Liver (tissue), 9 donors: Measurements from ENCODE around the gene SMOC1. TPM values are rescaled to one million over a fixed set of nuclear protein-coding genes. Genes with fewer than 3 reads are reported as not detected.

ENCODE experiments used
- DNase-seq: peaks from one replicate; pipeline ENCODE4 v3.0.0-alpha.2; 2017; ENCODE audit warnings: low spot score
- H3K27ac ChIP-seq, 2 donors: one replicate each; pipeline ENCODE4 v1.7.0; 2013; ENCODE audit warnings: inconsistent platforms in 2 of 2, low read length in 2 of 2, control low read depth in 1 of 2, low read depth in 1 of 2, mild to moderate bottlenecking in 1 of 2
- H3K27me3 ChIP-seq, 4 donors: one replicate each; pipeline versions ENCODE4 v1.6.1 to v1.7.0; 2013; ENCODE audit warnings: low read length in 3 of 4, inconsistent platforms in 1 of 4, mild to moderate bottlenecking in 1 of 4, moderate library complexity in 1 of 4; ENCODE audit not compliant: control insufficient read depth in 4 of 4, insufficient read depth in 4 of 4
- H3K36me3 ChIP-seq, 4 donors: one replicate each; pipeline versions ENCODE4 v1.6.1 to v1.7.0; 2013; ENCODE audit warnings: low read length in 3 of 4, mild to moderate bottlenecking in 3 of 4, low read depth in 1 of 4, moderate library complexity in 1 of 4; ENCODE audit not compliant: control insufficient read depth in 4 of 4, insufficient read depth in 3 of 4
- H3K4me1 ChIP-seq, 4 donors: one replicate each; pipeline versions ENCODE4 v1.6.1 to v1.7.0; 2013; ENCODE audit warnings: low read length in 3 of 4, mild to moderate bottlenecking in 3 of 4, moderate library complexity in 1 of 4; ENCODE audit not compliant: control insufficient read depth in 4 of 4, insufficient read depth in 4 of 4
- H3K4me3 ChIP-seq, 3 donors: one replicate each; pipeline versions ENCODE4 v1.6.1 to v1.7.0; 2013; ENCODE audit warnings: low read length in 3 of 3, control low read depth in 1 of 3, low read depth in 1 of 3, mild to moderate bottlenecking in 1 of 3
- H3K9ac ChIP-seq, 2 donors: one replicate each; pipeline ENCODE4 v1.7.0; 2013; ENCODE audit warnings: low read length in 2 of 2, mild to moderate bottlenecking in 2 of 2, moderate library complexity in 2 of 2, control low read depth in 1 of 2, low read depth in 1 of 2
- H3K9me3 ChIP-seq, 4 donors: one replicate each; pipeline versions ENCODE4 v1.6.1 to v1.7.0; 2013; ENCODE audit warnings: low read length in 3 of 4; ENCODE audit not compliant: control insufficient read depth in 4 of 4
- CTCF ChIP-seq: fragments of 150-350 bp; IDR thresholded peaks from 2 replicates; pipeline ENCODE4 v1.5.1; 2017; ENCODE audit warnings: improper control_type of control experiment, low read depth, low read length; ENCODE audit not compliant: missing input control
- FOXA1 ChIP-seq: IDR thresholded peaks from 2 replicates; pipeline ENCODE4 v1.6.1; 2016; ENCODE audit warnings: antibody characterized with exemption
- FOXA2 ChIP-seq: IDR thresholded peaks from 2 replicates; pipeline ENCODE4 v1.6.1; 2016; ENCODE audit warnings: antibody characterized with exemption
- GABPA ChIP-seq, 2 donors: IDR thresholded peaks in 1 of 2; conservative IDR thresholded peaks in 1 of 2; 2 replicates each; pipeline ENCODE4 v1.6.1; 2016; ENCODE audit warnings: antibody characterized with exemption in 2 of 2, mild to moderate bottlenecking in 1 of 2, moderate library complexity in 1 of 2
- HNF4A ChIP-seq, 2 donors: conservative IDR thresholded peaks; 2 replicates each; pipeline ENCODE4 v1.6.1; 2016; ENCODE audit warnings: antibody characterized with exemption in 2 of 2, mild to moderate bottlenecking in 2 of 2
- HNF4G ChIP-seq: IDR thresholded peaks from 2 replicates; pipeline ENCODE4 v1.6.1; 2016; ENCODE audit warnings: antibody characterized with exemption
- JUND ChIP-seq, 2 donors: IDR thresholded peaks; 2 replicates each; pipeline ENCODE4 v1.6.1; 2016; ENCODE audit warnings: antibody characterized with exemption in 2 of 2
- MAX ChIP-seq: IDR thresholded peaks from 2 replicates; pipeline ENCODE4 v1.6.1; 2016; ENCODE audit warnings: antibody characterized with exemption
- NR2F2 ChIP-seq: IDR thresholded peaks from 2 replicates; pipeline ENCODE4 v1.6.1; 2016; ENCODE audit warnings: antibody characterized with exemption
- RAD21 ChIP-seq, 2 donors: IDR thresholded peaks; 2 replicates each; pipeline ENCODE4 v1.6.1; 2016; ENCODE audit warnings: antibody characterized with exemption in 2 of 2, mild to moderate bottlenecking in 2 of 2
- REST ChIP-seq: IDR thresholded peaks from 2 replicates; pipeline ENCODE4 v1.6.1; 2016; ENCODE audit warnings: antibody characterized with exemption, mild to moderate bottlenecking
- RXRA ChIP-seq, 2 donors: IDR thresholded peaks; 2 replicates each; pipeline ENCODE4 v1.6.1; 2017 to 2018; ENCODE audit warnings: antibody characterized with exemption in 2 of 2, mild to moderate bottlenecking in 1 of 2
- SP1 ChIP-seq: IDR thresholded peaks from 2 replicates; pipeline ENCODE4 v1.6.1; 2018; ENCODE audit warnings: antibody characterized with exemption, mild to moderate bottlenecking
- TAF1 ChIP-seq: conservative IDR thresholded peaks from 2 replicates; pipeline ENCODE4 v1.6.1; 2016; ENCODE audit warnings: antibody characterized with exemption, mild to moderate bottlenecking
- YY1 ChIP-seq: IDR thresholded peaks from 2 replicates; pipeline ENCODE4 v1.6.1; 2016; ENCODE audit warnings: antibody characterized with exemption, mild to moderate bottlenecking
- ZBTB33 ChIP-seq: IDR thresholded peaks from 2 replicates; pipeline ENCODE4 v1.6.1; 2016; ENCODE audit warnings: antibody characterized with exemption
- WGBS: extraction: QIAGEN DNeasy Blood & Tissue Kit; methylation state at CpG from one replicate; pipeline ENCODE4 v1.1.7; 2013; 5-methylcytosine and 5-hydroxymethylcytosine counted together
- polyA plus RNA-seq, 2 donors: library from polyadenylated mRNA; stranded (reverse) in 1 of 2; unstranded in 1 of 2; fragments of 200-250 nt in 1 of 2; fragments of >200 nt in 1 of 2; fragmentation: Nextera tagmentation in 1 of 2; extraction: Ambion mirVana in 1 of 2; gene quantifications; one replicate each; pipeline versions ENCODE4 v1.2.1 to v1.2.3, GENCODE V29; 2013 to 2015
- total RNA-seq, 2 donors: library from RNA; depleted of rRNA; stranded (reverse); fragments of >200 nt; gene quantifications; one replicate each; pipeline ENCODE4 v1.2.3, GENCODE V29; 2014
- TF ChIP-seq, protein P1 (sequence below): IDR thresholded peaks from 2 replicates; pipeline ENCODE4 v1.6.1; 2016; ENCODE audit warnings: antibody characterized with exemption
- donor health status: healthy.
- donor health status: healthy.
- donor health status: healthy.
- donor health status: healthy.
- donor health status: healthy.

The SMOC1 gene
- total and polyA plus RNA-seq, 4 donors: 11.2 to 43.7 (median 27.4) TPM

- Histone ChIP-seq H3K36me3 (peaks cover 0 to 8% (median 3%) of the 10 kb centered on the region in 4 donors), H3K9me3 (no peaks in the 10 kb centered on the region), H3K4me1 (peaks cover 0 to 5% (median 0%) of the 10 kb centered on the region in 4 donors), H3K9ac (no peak overlapping the region), H3K27ac (no peak overlapping the region), H3K4me3 (no peak overlapping the region), H3K27me3 (no peaks in the 10 kb centered on the region)
- 71% methylated on average over 6 of the region's 6 CpGs for WGBS
- TF ChIP-seq, protein P1, sequence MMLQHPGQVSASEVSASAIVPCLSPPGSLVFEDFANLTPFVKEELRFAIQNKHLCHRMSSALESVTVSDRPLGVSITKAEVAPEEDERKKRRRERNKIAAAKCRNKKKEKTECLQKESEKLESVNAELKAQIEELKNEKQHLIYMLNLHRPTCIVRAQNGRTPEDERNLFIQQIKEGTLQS: no peak
- no peak for TF ChIP-seq FOXA2
- no peak for TF ChIP-seq TAF1
- no peak for TF ChIP-seq FOXA1
- TF ChIP-seq RAD21 (IDR thresholded peaks at IDR 0.05): no peak
- TF ChIP-seq NR2F2: no peak
- no peak for TF ChIP-seq MAX
- TF ChIP-seq GABPA (IDR thresholded peaks at IDR 0.05 in 1 of 2, conservative IDR thresholded peaks at IDR 0.05 in 1 of 2): no peak
- no peak for TF ChIP-seq HNF4A (conservative IDR thresholded peaks at IDR 0.05)
- TF ChIP-seq HNF4G: no peak
- no peak for TF ChIP-seq JUND (IDR thresholded peaks at IDR 0.05)
- no peak for DNase-seq
Measured at GRCh38 chr14:69928111-69928523, 48.9 kb downstream of the SMOC1 start.

GRCh38 chr14:69930780-69931379, 51.7 kb downstream of the SMOC1 start:
- Histone ChIP-seq H3K9ac (no peak overlapping the region), H3K4me1 (peaks cover 5 to 28% (median 16%) of the 10 kb centered on the region in 4 donors), H3K4me3 (no peak overlapping the region), H3K27me3 (no peaks in the 10 kb centered on the region), H3K9me3 (no peaks in the 10 kb centered on the region), H3K27ac (no peak overlapping the region), H3K36me3 (peaks cover 0 to 6% (median 1%) of the 10 kb centered on the region in 4 donors)
- 82% methylated on average over 11 of the region's 11 CpGs for WGBS
- no peak for DNase-seq
- TF ChIP-seq, protein P1: no peak
- TF ChIP-seq TAF1 (no peak), FOXA1 (no peak), RAD21 (IDR thresholded peaks at IDR 0.05) (no peak), CTCF (no peak), HNF4G (no peak), NR2F2 (no peak), SP1 (no peak), GABPA (IDR thresholded peaks at IDR 0.05 in 1 of 2, conservative IDR thresholded peaks at IDR 0.05 in 1 of 2) (no peak), ZBTB33 (no peak), REST (no peak), YY1 (no peak), FOXA2 (no peak), MAX (no peak), RXRA (IDR thresholded peaks at IDR 0.05) (no peak), JUND (IDR thresholded peaks at IDR 0.05) (no peak), HNF4A (conservative IDR thresholded peaks at IDR 0.05) (no peak)
